H1 (cell line): ENCODE results near the gene CHST11.

Source experiments
- CBX5 ChIP-seq: fragments of 300-800, 300-1000 bp; sonication (generic); IDR thresholded peaks from 2 replicates; pipeline ENCODE4 v1.7.1; 2016; ENCODE audit warnings: antibody characterized with exemption, low read length, low read depth
- CHD1 ChIP-seq: IDR thresholded peaks from 2 replicates; pipeline ENCODE4 v1.6.1; 2012; ENCODE audit warnings: low read depth, low read length, improper control_type of control experiment
- KDM5A ChIP-seq: fragments of 200-600 bp; IDR thresholded peaks from 2 replicates; pipeline ENCODE4 v1.7.1; 2012; ENCODE audit warnings: mild to moderate bottlenecking, low read length, inconsistent platforms, mixed read lengths
- POLR2AphosphoS5 ChIP-seq: IDR thresholded peaks from 2 replicates; pipeline ENCODE4 v1.6.1; 2011; ENCODE audit warnings: low read depth, low read length
- SP1 ChIP-seq: IDR thresholded peaks from 2 replicates; pipeline ENCODE4 v1.6.1; 2011; ENCODE audit warnings: low read depth, low read length
- TEAD4 ChIP-seq: IDR thresholded peaks from 2 replicates; pipeline ENCODE4 v1.6.1; 2012; ENCODE audit warnings: low read depth, low read length, inconsistent platforms, mixed read lengths

DNA sequence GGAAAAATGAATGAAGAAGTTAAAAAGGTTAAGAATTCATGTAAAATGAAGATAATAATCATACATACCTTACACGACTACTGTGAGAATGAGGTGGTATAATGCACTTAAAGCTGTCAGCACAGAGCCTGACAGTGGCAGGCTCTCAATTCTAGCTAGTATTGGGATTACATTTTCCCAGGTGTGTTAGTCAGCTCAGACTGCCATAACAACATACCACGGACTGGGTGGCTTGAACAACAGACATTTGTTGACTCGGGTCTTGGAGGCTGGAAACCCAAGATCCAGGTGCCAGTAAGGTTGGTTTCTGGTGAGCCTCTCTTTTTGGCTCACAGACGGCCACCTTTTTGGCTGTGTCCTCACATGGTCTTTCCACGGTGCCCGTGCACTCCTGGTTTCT is 167.8 kb downstream of the CHST11 start:
- TF ChIP-seq TEAD4, result no peak
- no peak for TF ChIP-seq KDM5A
- TF ChIP-seq CHD1, result no peak
- TF ChIP-seq SP1, result no peak
- no peak for TF ChIP-seq CBX5
- no peak for TF ChIP-seq POLR2AphosphoS5
